ENCODE results near the gene CCK. TPM values are rescaled to one million over a fixed set of nuclear protein-coding genes. Genes with fewer than 3 reads are reported as not detected.
A peak's percentile ranks its signal among the peaks of the same experiment; 100 is the strongest.

CCK gene
- total RNA-seq, 1 donor from 2014 or later = not detected

- no peak for DNase-seq (ENCODE audit: low read depth, low spot score)
- TF ChIP-seq, protein P1, sequence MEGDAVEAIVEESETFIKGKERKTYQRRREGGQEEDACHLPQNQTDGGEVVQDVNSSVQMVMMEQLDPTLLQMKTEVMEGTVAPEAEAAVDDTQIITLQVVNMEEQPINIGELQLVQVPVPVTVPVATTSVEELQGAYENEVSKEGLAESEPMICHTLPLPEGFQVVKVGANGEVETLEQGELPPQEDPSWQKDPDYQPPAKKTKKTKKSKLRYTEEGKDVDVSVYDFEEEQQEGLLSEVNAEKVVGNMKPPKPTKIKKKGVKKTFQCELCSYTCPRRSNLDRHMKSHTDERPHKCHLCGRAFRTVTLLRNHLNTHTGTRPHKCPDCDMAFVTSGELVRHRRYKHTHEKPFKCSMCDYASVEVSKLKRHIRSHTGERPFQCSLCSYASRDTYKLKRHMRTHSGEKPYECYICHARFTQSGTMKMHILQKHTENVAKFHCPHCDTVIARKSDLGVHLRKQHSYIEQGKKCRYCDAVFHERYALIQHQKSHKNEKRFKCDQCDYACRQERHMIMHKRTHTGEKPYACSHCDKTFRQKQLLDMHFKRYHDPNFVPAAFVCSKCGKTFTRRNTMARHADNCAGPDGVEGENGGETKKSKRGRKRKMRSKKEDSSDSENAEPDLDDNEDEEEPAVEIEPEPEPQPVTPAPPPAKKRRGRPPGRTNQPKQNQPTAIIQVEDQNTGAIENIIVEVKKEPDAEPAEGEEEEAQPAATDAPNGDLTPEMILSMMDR (conservative IDR thresholded peaks at IDR 0.05) = no peak
- no peaks in the 10 kb centered on the region for H3K9me3 Mint-ChIP-seq
- no peaks in the 10 kb centered on the region for H3K4me1 Mint-ChIP-seq
- no peaks in the 10 kb centered on the region for H3K36me3 Mint-ChIP-seq (ENCODE audit: low read depth)
- H3K27ac Mint-ChIP-seq (ENCODE audit: unreplicated experiment) = no peak overlapping the region
- H3K4me3 Mint-ChIP-seq = no peak overlapping the region
- peaks cover 54% of the 10 kb centered on the region for H3K27me3 Mint-ChIP-seq (ENCODE audit: low read depth)
Observed at GRCh38 chr3:42301446-42302175, 35.6 kb upstream of the CCK start.

DNA sequence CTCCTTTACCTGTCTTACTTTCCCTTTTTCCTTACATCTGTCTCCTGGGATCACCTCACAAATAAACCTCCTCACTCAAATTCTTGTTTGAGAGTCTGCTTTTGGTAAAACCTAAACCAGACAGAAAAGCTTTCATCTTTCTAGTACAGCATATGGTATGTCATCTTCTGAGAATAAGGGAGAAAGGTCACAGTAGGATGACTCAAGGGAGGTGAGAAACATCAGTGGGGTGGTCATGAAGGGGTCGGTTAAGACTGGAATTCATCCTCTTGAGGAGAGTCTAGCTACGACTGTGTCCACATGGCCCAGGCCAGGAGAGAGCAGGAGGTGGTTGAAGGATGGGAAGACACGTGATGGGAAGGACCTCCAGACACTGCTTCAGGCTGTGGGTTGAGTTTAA lies 34.8 kb upstream of the CCK start:
- Mint-ChIP-seq H3K27me3 (ENCODE audit: low read depth) (peaks cover 61% of the 10 kb centered on the region), H3K9me3 (no peaks in the 10 kb centered on the region), H3K4me1 (no peaks in the 10 kb centered on the region), H3K4me3 (no peak overlapping the region), H3K36me3 (ENCODE audit: low read depth) (no peaks in the 10 kb centered on the region), H3K27ac (ENCODE audit: unreplicated experiment) (no peak overlapping the region)
- TF ChIP-seq, protein P1 (conservative IDR thresholded peaks at IDR 0.05) = no peak
- DNase-seq (ENCODE audit: low read depth, low spot score) = no peak

- Mint-ChIP-seq H3K27me3 (ENCODE audit: low read depth) (peaks cover 64% of the 10 kb centered on the region), H3K9me3 (no peaks in the 10 kb centered on the region), H3K4me3 (no peak overlapping the region), H3K4me1 (no peaks in the 10 kb centered on the region), H3K36me3 (ENCODE audit: low read depth) (no peaks in the 10 kb centered on the region), H3K27ac (ENCODE audit: unreplicated experiment) (no peak overlapping the region)
- DNase-seq (ENCODE audit: low read depth, low spot score) = peak; percentile 43
- TF ChIP-seq, protein P1 (conservative IDR thresholded peaks at IDR 0.05) = no peak
Observed at GRCh38 chr3:42300013-42300412, 34.0 kb upstream of the CCK start.

DNA sequence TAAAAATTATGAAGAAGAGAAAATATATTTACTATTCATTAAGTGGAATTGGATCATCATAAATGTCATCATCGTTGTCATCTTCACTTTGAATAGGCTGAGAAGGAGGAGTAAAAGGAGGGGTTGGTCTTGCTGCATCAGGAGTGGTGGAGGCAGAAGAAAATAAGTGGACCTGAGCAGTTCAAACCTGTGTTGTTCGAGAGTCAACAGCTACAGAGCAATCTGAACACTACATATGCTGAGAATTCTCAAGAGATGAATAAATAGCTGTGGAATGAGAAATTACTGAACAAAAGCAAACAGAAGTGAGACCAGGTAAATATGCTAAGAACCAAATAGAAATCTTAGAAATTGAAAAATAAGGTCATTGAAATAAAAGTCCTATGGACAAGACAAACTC lies 32.3 kb upstream of the CCK start:
- DNase-seq (ENCODE audit: low read depth, low spot score) = no peak
- TF ChIP-seq, protein P1 (conservative IDR thresholded peaks at IDR 0.05) = no peak
- Mint-ChIP-seq H3K4me1 (no peaks in the 10 kb centered on the region), H3K27ac (ENCODE audit: unreplicated experiment) (no peak overlapping the region), H3K27me3 (ENCODE audit: low read depth) (peaks cover 60% of the 10 kb centered on the region), H3K36me3 (ENCODE audit: low read depth) (no peaks in the 10 kb centered on the region), H3K9me3 (peaks cover 5% of the 10 kb centered on the region), H3K4me3 (no peak overlapping the region)

- Mint-ChIP-seq H3K4me3 (no peak overlapping the region), H3K9me3 (peaks cover 7% of the 10 kb centered on the region)
Observed at GRCh38 chr3:42292009-42292408, 26.0 kb upstream of the CCK start.

More at GRCh38 chr3:42292009-42292408, 26.0 kb upstream of the CCK start:
- Mint-ChIP-seq H3K27ac (ENCODE audit: unreplicated experiment) (no peak overlapping the region), H3K36me3 (ENCODE audit: low read depth) (no peaks in the 10 kb centered on the region), H3K4me1 (no peaks in the 10 kb centered on the region), H3K27me3 (ENCODE audit: low read depth) (peaks cover 34% of the 10 kb centered on the region)
- TF ChIP-seq, protein P1 (conservative IDR thresholded peaks at IDR 0.05) = no peak
- DNase-seq (ENCODE audit: low read depth, low spot score) = no peak
